Natural killer cell (primary cell): ENCODE measurements around the gene KLHL12. TPM values are rescaled to one million over a fixed set of nuclear protein-coding genes. Genes with fewer than 3 reads are reported as not detected.

Experiments
- ATAC-seq, 3 donors: fragments of 150-1000 bp in 2 of 3; fragments of 200-7000 bp in 1 of 3; cut with Tn5 transposase; 1 replicate in 1 of 3; 2 replicates in 2 of 3; pipeline ENCODE4 v1.10.0; 2021; ENCODE audit warnings: mild to moderate bottlenecking in 2 of 3, moderate library complexity in 2 of 3
- DNase-seq, 2 donors: peaks; one replicate each; pipeline versions ENCODE4 v3.0.0 to v3.0.0-alpha.2; 2013 to 2021; ENCODE audit warnings: mixed read lengths in 1 of 2
- H3K27ac ChIP-seq: one replicate; pipeline ENCODE4 v1.5.1; 2013; ENCODE audit warnings: mild to moderate bottlenecking, low read length
- H3K27me3 ChIP-seq: one replicate; pipeline ENCODE4 v1.6.1; 2013; ENCODE audit warnings: low read length; ENCODE audit not compliant: control insufficient read depth, insufficient read depth
- H3K36me3 ChIP-seq: one replicate; pipeline ENCODE4 v1.6.1; 2013; ENCODE audit warnings: low read length; ENCODE audit not compliant: control insufficient read depth, insufficient read depth
- H3K4me1 ChIP-seq: one replicate; pipeline ENCODE4 v1.6.1; 2013; ENCODE audit warnings: low read length; ENCODE audit not compliant: control insufficient read depth, insufficient read depth
- H3K4me3 ChIP-seq: one replicate; pipeline ENCODE4 v1.5.1; 2013; ENCODE audit warnings: low read length
- H3K9me3 ChIP-seq: one replicate; pipeline ENCODE4 v1.6.1; 2013; ENCODE audit warnings: low read length; ENCODE audit not compliant: control insufficient read depth, insufficient read depth
- H3K27ac Mint-ChIP-seq, 2 donors: one replicate each; pipeline ENCODE4 v1.8.0; 2022; ENCODE audit warnings: mild to moderate bottlenecking in 2 of 2, mixed read lengths in 2 of 2, moderate library complexity in 1 of 2
- H3K27me3 Mint-ChIP-seq, 2 donors: one replicate each; pipeline ENCODE4 v1.8.0; 2022; ENCODE audit warnings: low read depth in 2 of 2, mixed read lengths in 2 of 2
- H3K36me3 Mint-ChIP-seq: one replicate; pipeline ENCODE4 v1.8.0; 2022; ENCODE audit warnings: mixed read lengths
- H3K4me1 Mint-ChIP-seq, 2 donors: one replicate each; pipeline ENCODE4 v1.8.0; 2022; ENCODE audit warnings: mixed read lengths in 2 of 2
- H3K4me3 Mint-ChIP-seq: one replicate; pipeline ENCODE4 v1.8.0; 2022; ENCODE audit warnings: mild to moderate bottlenecking, moderate library complexity, mixed read lengths
- H3K9me3 Mint-ChIP-seq, 2 donors: one replicate each; pipeline ENCODE4 v1.8.0; 2022; ENCODE audit warnings: mixed read lengths in 2 of 2
- CTCF ChIP-seq: fragments of 200-600 bp; IDR thresholded peaks from one replicate; pipeline ENCODE4 v1.8.0; 2022; ENCODE audit warnings: antibody characterized with exemption
- WGBS: methylation state at CpG from one replicate; pipeline ENCODE4 v1.1.7; 2013; ENCODE audit warnings: missing lambda C conversion rate; ENCODE audit not compliant: insufficient coverage; 5-methylcytosine and 5-hydroxymethylcytosine counted together
- intact Hi-C: fragments of 100-400 bp; cut with micrococcal nuclease; formaldehyde crosslinking; loops from one replicate; pipeline ENCODE4 v1.14.2; 2022
- total RNA-seq, 4 donors: library from RNA; stranded (reverse); fragments of 120-200 nt in 1 of 4; gene quantifications; one replicate each; pipeline versions ENCODE4 v1.2.3 to v1.2.4, GENCODE V29; 2013 to 2022

The KLHL12 gene
- total RNA-seq, 3 donors from 2014 or later (not counting 1 experiment from before 2014, with no cell fraction given) = 19.2 to 23.2 (median 22.6) TPM

- Histone ChIP-seq H3K36me3 (peaks cover 34% of the 10 kb centered on the region), H3K9me3 (no peaks in the 10 kb centered on the region), H3K27me3 (no peaks in the 10 kb centered on the region), H3K4me3 (no peak overlapping the region), H3K27ac (no peak overlapping the region), H3K4me1 (no peaks in the 10 kb centered on the region)
- Mint-ChIP-seq H3K9me3 (no peaks in the 10 kb centered on the region), H3K4me3 (no peak overlapping the region), H3K27ac (peak overlapping the region in 1 of 2 donors; percentile 13), H3K4me1 (peaks cover 27 to 29% of the 10 kb centered on the region in 2 donors), H3K27me3 (no peaks in the 10 kb centered on the region), H3K36me3 (peaks cover 14% of the 10 kb centered on the region)
- intact Hi-C loops = no loop called here
- TF ChIP-seq CTCF = no peak
- no peak for ATAC-seq
- DNase-seq = no peak
These were observed 47.0 kb downstream of the KLHL12 start for GRCh38 chr1:202880062-202880461.

DNA sequence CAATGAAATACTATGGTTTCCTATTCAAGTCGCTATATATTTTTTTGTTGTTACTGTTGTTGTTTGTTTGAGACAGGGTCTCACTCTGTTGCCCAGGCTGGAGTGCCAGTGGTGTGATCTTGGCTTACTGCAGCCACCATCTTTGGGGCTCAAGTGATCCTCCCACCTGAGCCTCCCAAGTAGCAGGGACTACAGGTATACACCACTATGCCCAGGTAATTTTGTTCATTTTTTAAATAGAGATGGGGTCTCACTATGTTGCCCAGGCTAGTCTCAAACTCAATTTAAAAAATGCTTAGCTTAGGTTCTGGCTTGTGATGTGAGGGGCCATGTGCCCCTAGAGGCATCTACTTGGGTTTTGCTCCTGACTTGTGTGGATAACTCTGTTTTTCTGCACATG, 47.9 kb downstream of the KLHL12 start:
- no peaks in the 10 kb centered on the region for H3K9me3 ChIP-seq
- Mint-ChIP-seq H3K27me3 (no peaks in the 10 kb centered on the region), H3K9me3 (no peaks in the 10 kb centered on the region), H3K4me3 (no peak overlapping the region), H3K36me3 (peaks cover 14% of the 10 kb centered on the region), H3K27ac (peak overlapping the region in 1 of 2 donors; percentile 62), H3K4me1 (peaks cover 26 to 29% of the 10 kb centered on the region in 2 donors)
- peaks cover 30% of the 10 kb centered on the region for H3K36me3 ChIP-seq
- no peak for TF ChIP-seq CTCF
- DNase-seq (no peak), ATAC-seq (no peak)
- intact Hi-C loops = no loop called here
- no peak overlapping the region for H3K27ac ChIP-seq
- no peaks in the 10 kb centered on the region for H3K4me1 ChIP-seq
- no peak overlapping the region for H3K4me3 ChIP-seq
- no peaks in the 10 kb centered on the region for H3K27me3 ChIP-seq
- 100% methylated on average over 1 of the region's 1 CpG for WGBS

DNA sequence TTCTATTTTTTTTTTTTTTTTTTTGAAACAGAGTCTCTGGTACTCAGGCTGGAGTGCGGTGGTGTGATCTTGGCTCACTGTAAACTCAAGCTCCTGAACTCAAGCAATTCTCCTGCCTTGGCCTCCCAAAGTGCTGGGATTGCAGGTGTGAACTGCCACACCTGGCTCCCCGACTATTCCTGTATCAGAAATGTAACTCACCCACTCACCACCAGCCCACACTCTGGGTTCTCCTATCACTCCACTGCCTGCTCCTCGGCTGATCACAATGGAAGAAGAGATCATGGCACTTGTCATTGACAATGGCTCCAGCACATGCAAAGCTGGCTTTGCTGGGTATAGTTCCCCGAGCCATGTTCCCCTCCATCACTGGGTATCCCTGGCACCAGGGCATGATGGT, 54.0 kb downstream of the KLHL12 start:
- TF ChIP-seq CTCF = no peak
- Mint-ChIP-seq H3K4me1 (no peaks in the 10 kb centered on the region), H3K27me3 (no peaks in the 10 kb centered on the region), H3K36me3 (no peaks in the 10 kb centered on the region), H3K9me3 (no peaks in the 10 kb centered on the region), H3K4me3 (no peak overlapping the region), H3K27ac (no peak overlapping the region)
- no peaks in the 10 kb centered on the region for H3K27me3 ChIP-seq
- ATAC-seq (no peak), DNase-seq (no peak)
- no peaks in the 10 kb centered on the region for H3K9me3 ChIP-seq
- no peak overlapping the region for H3K27ac ChIP-seq
- H3K4me1 ChIP-seq = no peaks in the 10 kb centered on the region
- peaks cover 7% of the 10 kb centered on the region for H3K36me3 ChIP-seq
- intact Hi-C loops = no loop called here
- 89% methylated on average over 4 of the region's 4 CpGs for WGBS
- H3K4me3 ChIP-seq = no peak overlapping the region

DNA sequence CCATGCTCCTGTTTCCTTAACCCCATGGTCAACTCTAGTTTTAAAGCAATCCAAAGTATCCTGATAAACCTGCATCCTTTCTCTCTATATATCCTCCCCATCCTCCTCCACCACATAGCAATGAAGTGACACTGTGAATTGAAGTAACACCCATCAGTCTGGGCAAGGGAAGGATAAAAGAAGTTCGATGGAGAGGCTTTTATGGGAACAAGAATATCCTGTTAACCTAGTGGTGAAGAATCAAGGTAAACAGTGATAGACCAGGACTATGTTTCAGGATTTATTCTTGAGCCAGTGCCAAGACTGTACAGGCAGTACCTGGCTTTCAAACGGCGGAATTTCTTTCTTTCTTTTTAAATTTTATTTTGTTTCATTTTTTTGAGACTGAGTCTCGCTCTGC, 55.7 kb downstream of the KLHL12 start:
- Histone ChIP-seq H3K4me1 (no peaks in the 10 kb centered on the region), H3K36me3 (no peaks in the 10 kb centered on the region), H3K9me3 (no peaks in the 10 kb centered on the region), H3K4me3 (no peak overlapping the region), H3K27me3 (no peaks in the 10 kb centered on the region), H3K27ac (no peak overlapping the region)
- no peak for DNase-seq
- intact Hi-C loops = no loop called here
- no peak for TF ChIP-seq CTCF
- Mint-ChIP-seq H3K4me3 (no peak overlapping the region), H3K4me1 (no peaks in the 10 kb centered on the region), H3K27me3 (no peaks in the 10 kb centered on the region), H3K9me3 (no peaks in the 10 kb centered on the region), H3K27ac (no peak overlapping the region), H3K36me3 (no peaks in the 10 kb centered on the region)
- WGBS = 73% methylated on average over 4 of the region's 4 CpGs
- ATAC-seq = no peak
